RCC 7860 (cell line): Measurements from ENCODE around the gene KCTD19.

Source experiments
- DNase-seq: peaks from one replicate; pipeline ENCODE4 v3.0.0-alpha.2; 2015; ENCODE audit warnings: low spot score
- FAIRE-seq: peaks from 2 replicates; lab custom pipeline; 2012; peaks lifted over from hg19 to GRCh38; lab: Jason Lieb, UNC

KCTD19 gene

DNA sequence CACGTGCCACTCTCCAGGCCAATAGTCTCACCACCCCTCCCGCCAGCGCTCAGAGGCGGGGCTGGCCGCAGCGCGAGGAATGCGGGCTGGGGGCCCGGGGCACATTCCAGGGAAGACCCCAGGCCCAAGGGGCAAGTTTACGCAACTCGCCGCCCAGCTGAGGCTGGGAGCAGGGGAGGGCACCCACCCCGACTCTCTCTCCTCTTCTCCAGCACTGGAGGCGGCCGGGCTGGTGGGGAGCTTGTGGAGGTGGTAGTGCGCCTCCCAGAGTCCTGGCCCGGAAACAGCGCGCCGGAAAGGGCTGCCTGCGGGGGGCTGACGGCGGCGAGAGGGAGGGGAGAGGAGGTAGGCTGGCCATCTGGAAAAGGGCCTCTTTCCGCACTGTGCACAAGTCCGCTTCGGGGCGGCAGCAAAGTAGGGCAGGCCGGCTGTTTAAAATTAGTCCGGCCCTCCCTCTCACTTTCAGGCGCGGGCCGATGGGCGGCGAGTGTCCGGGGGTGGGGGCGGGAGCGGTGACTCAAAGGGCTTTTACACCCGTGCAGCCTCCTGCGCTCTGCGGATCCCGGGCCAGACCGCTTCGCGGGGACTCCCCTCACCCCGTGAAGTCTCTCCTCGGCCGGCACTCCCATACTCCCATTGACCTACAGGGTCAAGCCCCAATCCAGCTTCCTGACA is 80.3 kb downstream of the KCTD19 start:
- DNase-seq (peak; percentile 61), FAIRE-seq (no peak)

DNA sequence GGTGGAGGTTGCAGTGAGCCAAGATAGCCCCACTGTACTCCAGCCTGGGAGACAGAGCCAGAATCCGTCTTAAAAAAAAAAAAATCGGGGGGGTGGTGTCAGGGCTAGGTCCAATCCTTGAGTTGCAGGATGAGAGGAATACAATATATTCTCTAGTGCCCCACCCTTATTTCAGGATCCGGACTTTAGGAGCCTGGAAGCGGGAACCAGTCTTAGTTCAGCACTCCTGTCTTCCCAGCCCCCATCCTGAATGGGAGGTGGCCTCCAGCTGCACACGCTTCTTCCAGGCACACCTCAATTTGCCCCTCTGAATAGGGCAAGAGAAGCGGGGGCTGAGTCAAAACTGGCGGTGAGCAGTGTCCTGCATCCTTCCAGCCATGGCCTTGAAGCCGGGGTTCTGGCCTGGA is 80.9 kb downstream of the KCTD19 start:
- FAIRE-seq (no peak), DNase-seq (no peak)

DNA sequence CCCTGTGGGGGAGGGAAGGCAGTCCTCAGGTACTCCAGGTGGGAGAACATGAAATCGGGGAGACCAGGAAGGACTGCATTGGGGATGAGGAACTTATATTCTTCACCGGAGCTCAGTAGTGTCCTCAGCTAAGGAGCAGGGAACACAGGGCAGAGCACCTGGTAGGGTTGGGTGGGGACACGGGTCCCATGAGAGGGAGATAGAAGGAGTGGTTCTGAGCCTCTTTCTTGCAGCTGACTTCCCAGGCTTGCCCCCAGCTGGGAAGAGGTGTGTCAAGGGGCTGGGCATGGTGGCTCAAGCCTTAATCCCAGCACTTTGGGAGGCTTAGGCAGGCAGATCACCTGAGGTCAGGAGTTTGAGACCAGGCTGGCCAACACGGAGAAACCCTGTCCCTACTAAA is 81.4 kb downstream of the KCTD19 start:
- DNase-seq (no peak), FAIRE-seq (no peak)

DNA sequence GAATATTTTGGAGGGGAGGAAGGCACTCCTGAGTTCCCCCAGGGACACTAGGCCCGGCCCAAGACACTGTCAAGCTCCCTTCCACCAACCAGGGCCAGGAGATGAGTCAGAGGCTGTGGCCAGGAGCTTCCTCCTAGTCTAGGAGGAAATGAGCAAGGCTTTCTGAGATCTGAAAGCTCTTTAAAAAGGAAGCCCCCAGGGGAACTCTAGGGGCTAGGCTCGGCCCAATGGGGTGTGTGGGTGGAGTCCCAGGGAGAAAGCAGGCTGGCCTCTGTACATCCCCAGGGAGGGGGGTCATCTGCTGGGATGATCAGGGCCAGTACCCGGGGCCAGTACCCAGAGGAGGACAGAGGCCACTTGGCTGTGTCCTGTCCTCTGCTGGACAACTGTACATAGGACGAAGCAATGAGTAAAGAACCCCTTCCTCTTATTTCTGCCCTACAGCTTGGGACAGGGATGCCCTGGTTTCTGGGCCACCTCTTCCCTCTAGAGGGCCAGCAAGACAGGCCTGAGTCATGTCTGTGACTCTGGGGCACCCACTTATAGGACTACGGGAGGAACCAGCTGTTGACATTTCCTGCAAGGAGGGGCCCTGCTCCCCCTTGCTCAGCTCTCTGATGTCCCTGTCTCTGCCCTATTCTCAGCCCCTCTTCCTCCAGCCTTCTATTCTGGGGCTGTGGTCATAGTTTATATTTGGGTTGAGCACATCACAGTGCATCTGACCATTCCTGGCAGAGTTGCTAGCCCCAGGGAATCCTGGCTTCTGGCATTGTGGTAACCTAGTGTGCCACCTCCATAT is 82.0 kb downstream of the KCTD19 start:
- FAIRE-seq (peak; percentile 65), DNase-seq (peak; percentile 78)

DNA sequence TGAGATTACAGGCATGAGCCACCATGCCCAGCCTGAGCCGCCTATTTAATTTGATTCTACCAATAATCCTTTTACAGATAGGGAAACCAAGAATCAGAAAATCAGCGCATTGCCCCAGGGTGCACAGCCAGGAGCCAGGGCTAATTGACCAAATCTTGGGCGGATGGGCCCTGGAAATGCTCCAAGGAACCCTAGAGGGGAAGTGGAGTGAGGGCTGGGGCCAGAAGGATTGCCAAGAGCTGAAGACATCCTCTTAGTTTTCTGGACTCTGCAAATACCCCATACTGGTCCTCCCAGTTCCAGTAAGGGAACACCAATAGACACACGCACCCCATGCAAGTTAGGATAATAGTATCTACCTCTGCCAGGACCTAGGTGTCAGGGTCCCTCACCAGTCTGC is 83.1 kb downstream of the KCTD19 start:
- FAIRE-seq (no peak), DNase-seq (no peak)

DNA sequence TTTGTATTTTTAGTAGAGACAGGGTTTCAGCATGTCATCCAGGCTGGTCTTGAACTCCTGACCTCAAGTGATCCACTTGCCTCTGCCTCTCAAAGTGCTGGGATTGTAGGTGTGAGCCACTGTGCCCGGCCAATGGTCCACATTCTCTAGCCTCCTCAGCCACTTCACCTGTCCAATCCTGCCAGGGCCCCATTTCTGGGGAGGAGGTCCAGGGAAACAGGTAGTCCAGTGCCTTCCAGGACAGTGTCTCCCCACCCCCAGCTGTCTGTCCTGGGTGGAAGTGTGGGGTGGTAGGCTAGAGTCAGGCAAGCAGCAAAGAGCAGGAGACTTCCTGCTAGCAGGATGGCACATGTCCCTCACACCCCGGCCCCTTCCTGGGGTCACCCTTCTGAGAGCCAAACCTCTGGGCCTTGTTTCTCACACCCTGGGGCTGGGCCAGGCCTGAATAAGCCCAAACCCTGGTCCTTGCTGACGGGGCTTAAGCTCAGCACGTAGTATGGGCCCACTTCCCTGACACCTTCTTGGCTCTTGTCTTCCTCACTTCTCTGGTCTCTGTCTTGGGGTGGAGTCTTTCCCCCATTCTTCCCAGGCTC is 84.3 kb downstream of the KCTD19 start:
- no peak for DNase-seq
- FAIRE-seq, result no peak

DNA sequence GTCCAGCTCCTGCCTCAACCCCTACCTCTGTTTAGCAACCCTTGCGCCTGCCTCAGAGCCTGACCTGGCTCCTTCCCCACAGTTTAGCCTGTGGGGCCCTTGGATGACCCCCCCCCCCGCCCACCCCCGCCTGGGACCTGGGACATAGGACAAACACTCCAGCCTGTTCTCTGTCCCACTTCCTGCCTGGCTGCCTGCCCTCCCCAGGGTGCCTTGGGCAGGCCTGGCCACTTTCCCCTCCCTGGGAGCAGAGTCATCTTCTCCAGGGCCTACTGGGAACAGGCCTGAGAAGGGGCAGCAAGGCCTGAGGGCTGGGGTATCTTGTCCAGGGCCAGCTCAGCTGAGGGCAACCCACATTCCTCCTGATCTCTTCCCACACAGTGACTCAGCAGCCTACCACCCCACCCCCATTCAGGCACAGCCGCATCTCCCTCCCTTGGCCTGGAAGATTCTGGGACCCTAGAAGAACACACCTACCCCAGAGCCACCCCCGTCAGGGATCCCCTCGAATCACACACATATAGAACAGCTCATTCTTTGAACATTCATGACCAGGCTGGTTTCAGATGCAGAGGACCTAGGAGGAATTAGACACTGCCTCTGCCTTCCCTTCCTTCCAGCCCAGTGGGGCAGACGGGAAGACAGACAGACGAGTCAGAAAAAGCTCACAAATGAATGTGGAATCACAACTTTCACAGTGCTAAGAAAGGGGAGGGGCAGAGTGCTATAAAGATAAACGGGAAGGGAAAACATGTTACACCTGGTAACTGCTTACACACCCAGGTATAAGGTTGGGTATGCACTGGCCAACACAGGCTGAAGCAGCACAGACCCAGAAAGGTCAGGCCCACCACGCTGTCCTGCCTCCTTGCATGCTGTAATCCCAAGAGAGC is 85.3 kb downstream of the KCTD19 start:
- DNase-seq (peak; percentile 96), FAIRE-seq (peak; percentile 66)

DNA sequence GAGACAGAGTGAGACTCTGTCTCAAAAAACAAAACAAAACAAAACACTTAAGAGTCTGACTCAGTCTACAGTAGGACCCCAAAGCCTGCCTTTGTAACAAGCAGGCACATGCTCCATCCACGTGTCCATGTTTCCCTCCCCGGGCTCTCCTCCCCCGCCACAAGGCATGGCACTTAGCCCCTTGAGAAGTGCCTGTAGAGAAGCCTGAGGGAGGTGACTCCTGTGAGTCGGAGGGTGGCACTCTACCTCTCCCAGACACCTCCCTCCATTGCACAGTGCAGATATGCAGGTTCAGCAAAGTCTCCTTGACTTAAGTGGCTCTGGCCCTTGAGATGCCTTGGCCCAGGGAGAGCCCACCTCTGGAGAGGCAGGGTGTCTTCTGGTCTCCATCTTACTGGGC is 86.0 kb downstream of the KCTD19 start:
- FAIRE-seq, result no peak
- peak; percentile 65 for DNase-seq
